Transverse colon (tissue), 4 donors: ENCODE results near the gene LYRM4. TPM values are rescaled to one million over a fixed set of nuclear protein-coding genes. Genes with fewer than 3 reads are reported as not detected.
A peak's percentile ranks its signal among the peaks of the same experiment; 100 is the strongest.

Source experiments
- DNase-seq: peaks from one replicate; pipeline ENCODE4 v3.0.0-alpha.2; 2019
- H3K27ac ChIP-seq, 4 donors: fragments of 200-600 bp; sonication (generic); 2 replicates each; pipeline ENCODE4 v1.5.1; 2016 to 2018; ENCODE audit warnings: inconsistent platforms in 4 of 4
- H3K27me3 ChIP-seq: fragments of 200-600 bp; sonication (generic); 2 replicates; pipeline ENCODE4 v1.5.1; 2017; ENCODE audit warnings: inconsistent platforms
- H3K36me3 ChIP-seq, 4 donors: fragments of 200-600 bp; sonication (generic); 2 replicates each; pipeline ENCODE4 v1.5.1; 2017 to 2019; ENCODE audit warnings: inconsistent platforms in 4 of 4
- H3K4me1 ChIP-seq, 4 donors: fragments of 200-600 bp; sonication (generic); 2 replicates each; pipeline ENCODE4 v1.5.1; 2017 to 2020; ENCODE audit warnings: inconsistent platforms in 4 of 4
- H3K4me3 ChIP-seq, 4 donors: fragments of 200-600 bp; sonication (generic); 1 replicate in 1 of 4; 2 replicates in 3 of 4; pipeline versions ENCODE4 v1.5.1 to v1.6.1; 2017 to 2019; ENCODE audit warnings: inconsistent platforms in 4 of 4
- H3K9me3 ChIP-seq, 2 donors: fragments of 200-600 bp; sonication (generic); 2 replicates each; pipeline ENCODE4 v1.5.1; 2017 to 2019; ENCODE audit warnings: inconsistent platforms in 2 of 2
- EP300 ChIP-seq: sonication (generic); formaldehyde crosslinking; IDR thresholded peaks from one replicate; pipeline ENCODE4 v1.6.1; 2017; ENCODE audit warnings: antibody characterized with exemption, low read depth
- POLR2A ChIP-seq: fragments of 450-650 bp; IDR thresholded peaks from one replicate; pipeline ENCODE4 v1.6.1; 2016; ENCODE audit warnings: antibody characterized with exemption, mild to moderate bottlenecking, moderate library complexity
- POLR2AphosphoS5 ChIP-seq, 3 donors: sonication (generic); formaldehyde crosslinking; IDR thresholded peaks; one replicate each; pipeline ENCODE4 v1.6.1; 2016; ENCODE audit warnings: antibody characterized with exemption in 3 of 3
- WGBS, 2 donors: methylation state at CpG; one replicate each; pipeline ENCODE4 v1.1.5; 2018; ENCODE audit warnings: low coverage in 1 of 2; 5-methylcytosine and 5-hydroxymethylcytosine counted together
- in situ Hi-C, 4 donors: fragments of 200-750 bp; cut with MboI; loops; one replicate each; pipeline versions ENCODE4 v1.15.0 to v1.15.1; 2017; ENCODE audit warnings: low sequenced_read_pairs in 3 of 4, low pct_ligation_motif_present in 1 of 4, low pct_unique_long_range_greater_than_20kb in 1 of 4
- intact Hi-C: fragments of 100-400 bp; cut with DNase I; formaldehyde crosslinking; loops from one replicate; pipeline ENCODE4 v1.15.1; 2023; ENCODE audit warnings: low total_unique reads
- total RNA-seq, 4 donors: library from RNA; depleted of rRNA; stranded (reverse); fragments of >200 nt; gene quantifications; one replicate each; pipeline ENCODE4 v1.1.0, GENCODE V29; 2016
- TF ChIP-seq, protein P1 (sequence below), 5 experiments: fragments of 200-600 bp in 3 of 5; fragments of 450-650 bp in 2 of 5; sonication (generic) in 3 of 5; IDR thresholded peaks; 1 replicate in 2 of 5; 2 replicates in 3 of 5; pipeline ENCODE4 v1.5.1; 2016 to 2017; ENCODE audit warnings: antibody characterized with exemption in 5 of 5, inconsistent platforms in 3 of 5, mild to moderate bottlenecking in 2 of 5, moderate library complexity in 1 of 5

The LYRM4 gene
- total RNA-seq, 4 donors from 2014 or later = 3.0 to 14.0 (median 6.9) TPM

- Histone ChIP-seq H3K4me3 (no peak overlapping the region), H3K27ac (no peak overlapping the region), H3K36me3 (no peaks in the 10 kb centered on the region), H3K4me1 (peaks cover 0 to 3% (median 1%) of the 10 kb centered on the region in 4 donors), H3K27me3 (no peaks in the 10 kb centered on the region), H3K9me3 (no peaks in the 10 kb centered on the region)
- WGBS, 2 donors = 98% methylated on average over 5 of the region's 5 CpGs; no CpG with 5 or more reads in 1 of the 2 donors
- no peak for DNase-seq
- TF ChIP-seq POLR2AphosphoS5 (IDR thresholded peaks at IDR 0.05) (no peak), POLR2A (no peak), EP300 (no peak)
- TF ChIP-seq, protein P1, sequence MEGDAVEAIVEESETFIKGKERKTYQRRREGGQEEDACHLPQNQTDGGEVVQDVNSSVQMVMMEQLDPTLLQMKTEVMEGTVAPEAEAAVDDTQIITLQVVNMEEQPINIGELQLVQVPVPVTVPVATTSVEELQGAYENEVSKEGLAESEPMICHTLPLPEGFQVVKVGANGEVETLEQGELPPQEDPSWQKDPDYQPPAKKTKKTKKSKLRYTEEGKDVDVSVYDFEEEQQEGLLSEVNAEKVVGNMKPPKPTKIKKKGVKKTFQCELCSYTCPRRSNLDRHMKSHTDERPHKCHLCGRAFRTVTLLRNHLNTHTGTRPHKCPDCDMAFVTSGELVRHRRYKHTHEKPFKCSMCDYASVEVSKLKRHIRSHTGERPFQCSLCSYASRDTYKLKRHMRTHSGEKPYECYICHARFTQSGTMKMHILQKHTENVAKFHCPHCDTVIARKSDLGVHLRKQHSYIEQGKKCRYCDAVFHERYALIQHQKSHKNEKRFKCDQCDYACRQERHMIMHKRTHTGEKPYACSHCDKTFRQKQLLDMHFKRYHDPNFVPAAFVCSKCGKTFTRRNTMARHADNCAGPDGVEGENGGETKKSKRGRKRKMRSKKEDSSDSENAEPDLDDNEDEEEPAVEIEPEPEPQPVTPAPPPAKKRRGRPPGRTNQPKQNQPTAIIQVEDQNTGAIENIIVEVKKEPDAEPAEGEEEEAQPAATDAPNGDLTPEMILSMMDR (IDR thresholded peaks at IDR 0.05) = no peak
- intact Hi-C loops (no loop called here), in situ Hi-C loops (no loop called here)
Observed at GRCh38 chr6:5179917-5180316, 80.8 kb downstream of the LYRM4 start.

GRCh38 chr6:5178806-5179205, 81.9 kb downstream of the LYRM4 start:
- Histone ChIP-seq H3K9me3 (no peaks in the 10 kb centered on the region), H3K36me3 (no peaks in the 10 kb centered on the region), H3K27me3 (no peaks in the 10 kb centered on the region), H3K27ac (no peak overlapping the region), H3K4me1 (peaks cover 0 to 7% (median 3%) of the 10 kb centered on the region in 4 donors), H3K4me3 (no peak overlapping the region)
- DNase-seq = no peak
- TF ChIP-seq, protein P1 (IDR thresholded peaks at IDR 0.05) = no peak
- TF ChIP-seq POLR2A = no peak
- WGBS, 2 donors = 79 to 94% methylated on average over 2 of the region's 2 CpGs
- intact Hi-C loops (no loop called here), in situ Hi-C loops (no loop called here)

- peaks cover 0 to 7% (median 3%) of the 10 kb centered on the region in 4 donors for H3K4me1 ChIP-seq
- H3K4me3 ChIP-seq = no peak overlapping the region
- intact Hi-C loops (no loop called here), in situ Hi-C loops (no loop called here)
- no peak for TF ChIP-seq POLR2A
- TF ChIP-seq POLR2AphosphoS5 (IDR thresholded peaks at IDR 0.05) = no peak
- H3K36me3 ChIP-seq = no peaks in the 10 kb centered on the region
- no peaks in the 10 kb centered on the region for H3K27me3 ChIP-seq
- DNase-seq = no peak
- no peak overlapping the region for H3K27ac ChIP-seq
- 91 to 100% methylated on average over 1 to 6 of the region's 6 CpGs for WGBS, 2 donors
- no peaks in the 10 kb centered on the region for H3K9me3 ChIP-seq
Observed at GRCh38 chr6:5175635-5176034, 85.1 kb downstream of the LYRM4 start.

- H3K4me3 ChIP-seq = no peak overlapping the region
- TF ChIP-seq, protein P1 (IDR thresholded peaks at IDR 0.05) = peak in 2 of 5 experiments; percentile 9 to 12
- no peak for TF ChIP-seq POLR2AphosphoS5 (IDR thresholded peaks at IDR 0.05)
- DNase-seq = no peak
- H3K9me3 ChIP-seq = no peaks in the 10 kb centered on the region
- intact Hi-C loops (no loop called here), in situ Hi-C loops (no loop called here)
- peak overlapping the region in 2 of 4 donors; percentile 14 to 37 for H3K27ac ChIP-seq
- no peaks in the 10 kb centered on the region for H3K27me3 ChIP-seq
- peaks cover 0 to 7% (median 3%) of the 10 kb centered on the region in 4 donors for H3K4me1 ChIP-seq
- 59 to 60% methylated on average over 8 to 10 of the region's 10 CpGs for WGBS, 2 donors
- H3K36me3 ChIP-seq = no peaks in the 10 kb centered on the region
Observed at GRCh38 chr6:5174756-5175549, 85.8 kb downstream of the LYRM4 start.
